HFFc6 (cell line): ENCODE measurements around the gene LAMA2. TPM values are rescaled to one million over a fixed set of nuclear protein-coding genes. Genes with fewer than 3 reads are reported as not detected.
A peak's percentile ranks its signal among the peaks of the same experiment; 100 is the strongest.

Experiments
- DNase-seq: peaks from one replicate; pipeline ENCODE4 v3.0.0-alpha.2; 2018
- H3K27ac Mint-ChIP-seq: 2 replicates; pipeline ENCODE4 v1.8.0; 2020; ENCODE audit warnings: mild to moderate bottlenecking, mixed read lengths
- H3K27me3 Mint-ChIP-seq: 2 replicates; pipeline ENCODE4 v1.8.0; 2021; ENCODE audit warnings: mild to moderate bottlenecking, moderate library complexity, mixed read lengths; ENCODE audit not compliant: insufficient read depth
- H3K36me3 Mint-ChIP-seq: 2 replicates; pipeline ENCODE4 v1.8.0; 2021; ENCODE audit warnings: low read depth, mixed read lengths
- H3K4me1 Mint-ChIP-seq: 2 replicates; pipeline ENCODE4 v1.8.0; 2020; ENCODE audit warnings: low read depth, mixed read lengths
- H3K4me3 Mint-ChIP-seq: 2 replicates; pipeline ENCODE4 v1.8.0; 2020; ENCODE audit warnings: mild to moderate bottlenecking, moderate library complexity, mixed read lengths
- H3K9me3 Mint-ChIP-seq: 2 replicates; pipeline ENCODE4 v1.8.0; 2020; ENCODE audit warnings: mild to moderate bottlenecking, mixed read lengths
- total RNA-seq, 6 experiments: library from RNA; stranded (reverse); fragmentation: NEBNext Ultra II Directional; extraction: Animal tissue kit (Norgen Biotek cat#: 25700); gene quantifications; 2 replicates in 1 of 6; 3 replicates in 5 of 6; pipeline ENCODE4 v1.2.3, GENCODE V29; 2021
- TF ChIP-seq, protein P1 (sequence below): fragments of 200-600 bp; sonication (generic); IDR thresholded peaks from 2 replicates; pipeline ENCODE4 v1.5.0; 2021; ENCODE audit warnings: antibody characterized with exemption, mild to moderate bottlenecking

LAMA2 gene
- total RNA-seq, 6 experiments from 2014 or later: 8.2 to 14.3 (median 10.5) TPM

DNA sequence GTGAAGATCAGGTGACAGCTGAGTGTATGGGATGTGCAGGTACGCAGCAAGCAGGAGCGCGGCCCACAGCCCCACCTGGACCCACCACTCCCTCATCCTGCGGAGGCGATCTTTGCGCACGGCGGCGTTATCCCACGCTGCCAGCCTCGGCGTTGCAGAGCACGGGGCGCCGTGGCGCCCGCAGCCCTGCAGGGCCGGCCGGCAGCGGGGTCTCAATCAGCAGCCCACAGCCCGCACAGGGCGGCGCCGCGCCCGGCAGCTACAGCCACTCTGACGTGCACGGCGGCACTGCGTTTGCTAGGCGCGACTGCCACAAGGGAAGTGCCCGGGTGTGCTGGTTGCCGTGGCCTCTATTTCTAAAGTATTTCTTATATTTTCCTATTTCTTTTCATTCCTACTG lies 46.9 kb downstream of the LAMA2 start:
- DNase-seq: no peak
- Mint-ChIP-seq H3K9me3 (no peaks in the 10 kb centered on the region; the same call in 1 of the 2 replicates), H3K4me3 (no peak overlapping the region), H3K27ac (no peak overlapping the region), H3K36me3 (no peaks in the 10 kb centered on the region; the same call in 1 of the 2 replicates), H3K27me3 (peaks cover 3% of the 10 kb centered on the region; the same call in 1 of the 2 replicates), H3K4me1 (peaks cover 11% of the 10 kb centered on the region)
- TF ChIP-seq, protein P1, sequence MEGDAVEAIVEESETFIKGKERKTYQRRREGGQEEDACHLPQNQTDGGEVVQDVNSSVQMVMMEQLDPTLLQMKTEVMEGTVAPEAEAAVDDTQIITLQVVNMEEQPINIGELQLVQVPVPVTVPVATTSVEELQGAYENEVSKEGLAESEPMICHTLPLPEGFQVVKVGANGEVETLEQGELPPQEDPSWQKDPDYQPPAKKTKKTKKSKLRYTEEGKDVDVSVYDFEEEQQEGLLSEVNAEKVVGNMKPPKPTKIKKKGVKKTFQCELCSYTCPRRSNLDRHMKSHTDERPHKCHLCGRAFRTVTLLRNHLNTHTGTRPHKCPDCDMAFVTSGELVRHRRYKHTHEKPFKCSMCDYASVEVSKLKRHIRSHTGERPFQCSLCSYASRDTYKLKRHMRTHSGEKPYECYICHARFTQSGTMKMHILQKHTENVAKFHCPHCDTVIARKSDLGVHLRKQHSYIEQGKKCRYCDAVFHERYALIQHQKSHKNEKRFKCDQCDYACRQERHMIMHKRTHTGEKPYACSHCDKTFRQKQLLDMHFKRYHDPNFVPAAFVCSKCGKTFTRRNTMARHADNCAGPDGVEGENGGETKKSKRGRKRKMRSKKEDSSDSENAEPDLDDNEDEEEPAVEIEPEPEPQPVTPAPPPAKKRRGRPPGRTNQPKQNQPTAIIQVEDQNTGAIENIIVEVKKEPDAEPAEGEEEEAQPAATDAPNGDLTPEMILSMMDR: no peak

- TF ChIP-seq, protein P1: no peak
- no peak for DNase-seq
- Mint-ChIP-seq H3K9me3 (no peaks in the 10 kb centered on the region; the same call in 1 of the 2 replicates), H3K27me3 (peaks cover 3% of the 10 kb centered on the region; the same call in 1 of the 2 replicates), H3K36me3 (no peaks in the 10 kb centered on the region; the same call in 1 of the 2 replicates), H3K27ac (no peak overlapping the region), H3K4me1 (peaks cover 11% of the 10 kb centered on the region), H3K4me3 (no peak overlapping the region)
Measured at GRCh38 chr6:128930321-128930720, 47.4 kb downstream of the LAMA2 start.

GRCh38 chr6:128932061-128932460 lies 49.1 kb downstream of the LAMA2 start:
- TF ChIP-seq, protein P1: no peak
- no peaks in the 10 kb centered on the region; the same call in 1 of the 2 replicates for H3K9me3 Mint-ChIP-seq
- H3K36me3 Mint-ChIP-seq: no peaks in the 10 kb centered on the region; the same call in 1 of the 2 replicates
- H3K4me3 Mint-ChIP-seq: no peak overlapping the region
- H3K27me3 Mint-ChIP-seq: peaks cover 3% of the 10 kb centered on the region; the same call in 1 of the 2 replicates
- peak overlapping the region; percentile 18 for H3K27ac Mint-ChIP-seq
- peaks cover 11% of the 10 kb centered on the region for H3K4me1 Mint-ChIP-seq
- DNase-seq: peak; percentile 85

GRCh38 chr6:128950864-128951263 lies 67.9 kb downstream of the LAMA2 start:
- H3K4me3 Mint-ChIP-seq: no peak overlapping the region
- H3K27ac Mint-ChIP-seq: no peak overlapping the region
- H3K27me3 Mint-ChIP-seq: no peaks in the 10 kb centered on the region
- peaks cover 16% of the 10 kb centered on the region for H3K4me1 Mint-ChIP-seq
- H3K9me3 Mint-ChIP-seq: no peaks in the 10 kb centered on the region
- no peak for DNase-seq
- H3K36me3 Mint-ChIP-seq: no peaks in the 10 kb centered on the region
- TF ChIP-seq, protein P1: no peak

- Mint-ChIP-seq H3K9me3 (no peaks in the 10 kb centered on the region), H3K4me1 (peaks cover 16% of the 10 kb centered on the region), H3K36me3 (no peaks in the 10 kb centered on the region), H3K27ac (no peak overlapping the region), H3K4me3 (no peak overlapping the region), H3K27me3 (no peaks in the 10 kb centered on the region)
- DNase-seq: no peak
- TF ChIP-seq, protein P1: no peak
Measured at GRCh38 chr6:128952902-128953301, 70.0 kb downstream of the LAMA2 start.
